Measurements from ENCODE around the gene C16orf95.

C16orf95 gene

DNA sequence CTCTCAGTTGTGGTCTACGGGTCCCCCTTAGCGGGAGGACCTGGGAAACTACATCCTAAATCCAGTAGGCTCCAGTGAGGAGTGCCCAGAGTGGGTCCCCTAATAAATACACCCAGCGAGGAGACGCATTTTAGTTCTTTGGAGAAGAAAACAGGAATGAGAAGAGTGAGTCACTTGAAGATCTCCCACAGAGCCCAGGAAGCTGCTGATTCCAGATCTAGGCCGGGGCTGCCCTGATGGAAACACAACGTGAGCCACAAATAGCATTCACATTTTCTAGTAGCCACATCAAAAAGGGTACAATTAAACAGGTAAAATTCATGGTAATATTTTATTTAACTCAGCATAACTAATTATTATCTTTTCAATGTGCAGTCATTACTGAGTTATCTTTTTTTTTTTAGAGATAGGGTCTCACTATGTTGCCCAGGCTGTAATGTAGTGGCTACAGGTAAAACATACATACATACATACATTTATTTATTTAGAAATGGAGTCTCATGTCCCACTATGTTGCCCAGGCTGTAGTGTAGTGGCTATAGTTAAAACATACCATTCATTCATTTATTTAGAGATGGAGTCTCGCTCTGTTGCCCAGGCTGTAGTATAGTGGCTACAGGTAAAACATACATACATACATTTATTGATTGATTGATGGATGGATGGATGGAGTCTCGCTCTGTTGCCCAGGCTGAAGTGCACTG, 44.9 kb upstream of the C16orf95 start:
- no peak for DNase-seq (ENCODE audit: low read depth)
- TF ChIP-seq, protein P1, sequence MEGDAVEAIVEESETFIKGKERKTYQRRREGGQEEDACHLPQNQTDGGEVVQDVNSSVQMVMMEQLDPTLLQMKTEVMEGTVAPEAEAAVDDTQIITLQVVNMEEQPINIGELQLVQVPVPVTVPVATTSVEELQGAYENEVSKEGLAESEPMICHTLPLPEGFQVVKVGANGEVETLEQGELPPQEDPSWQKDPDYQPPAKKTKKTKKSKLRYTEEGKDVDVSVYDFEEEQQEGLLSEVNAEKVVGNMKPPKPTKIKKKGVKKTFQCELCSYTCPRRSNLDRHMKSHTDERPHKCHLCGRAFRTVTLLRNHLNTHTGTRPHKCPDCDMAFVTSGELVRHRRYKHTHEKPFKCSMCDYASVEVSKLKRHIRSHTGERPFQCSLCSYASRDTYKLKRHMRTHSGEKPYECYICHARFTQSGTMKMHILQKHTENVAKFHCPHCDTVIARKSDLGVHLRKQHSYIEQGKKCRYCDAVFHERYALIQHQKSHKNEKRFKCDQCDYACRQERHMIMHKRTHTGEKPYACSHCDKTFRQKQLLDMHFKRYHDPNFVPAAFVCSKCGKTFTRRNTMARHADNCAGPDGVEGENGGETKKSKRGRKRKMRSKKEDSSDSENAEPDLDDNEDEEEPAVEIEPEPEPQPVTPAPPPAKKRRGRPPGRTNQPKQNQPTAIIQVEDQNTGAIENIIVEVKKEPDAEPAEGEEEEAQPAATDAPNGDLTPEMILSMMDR (conservative IDR thresholded peaks at IDR 0.05; ENCODE audit: control insufficient read depth, insufficient read depth, low read depth, low read length), result no peak
- H3K4me3 ChIP-seq (ENCODE audit: control insufficient read depth, low read depth, low read length), result no peak overlapping the region

DNA sequence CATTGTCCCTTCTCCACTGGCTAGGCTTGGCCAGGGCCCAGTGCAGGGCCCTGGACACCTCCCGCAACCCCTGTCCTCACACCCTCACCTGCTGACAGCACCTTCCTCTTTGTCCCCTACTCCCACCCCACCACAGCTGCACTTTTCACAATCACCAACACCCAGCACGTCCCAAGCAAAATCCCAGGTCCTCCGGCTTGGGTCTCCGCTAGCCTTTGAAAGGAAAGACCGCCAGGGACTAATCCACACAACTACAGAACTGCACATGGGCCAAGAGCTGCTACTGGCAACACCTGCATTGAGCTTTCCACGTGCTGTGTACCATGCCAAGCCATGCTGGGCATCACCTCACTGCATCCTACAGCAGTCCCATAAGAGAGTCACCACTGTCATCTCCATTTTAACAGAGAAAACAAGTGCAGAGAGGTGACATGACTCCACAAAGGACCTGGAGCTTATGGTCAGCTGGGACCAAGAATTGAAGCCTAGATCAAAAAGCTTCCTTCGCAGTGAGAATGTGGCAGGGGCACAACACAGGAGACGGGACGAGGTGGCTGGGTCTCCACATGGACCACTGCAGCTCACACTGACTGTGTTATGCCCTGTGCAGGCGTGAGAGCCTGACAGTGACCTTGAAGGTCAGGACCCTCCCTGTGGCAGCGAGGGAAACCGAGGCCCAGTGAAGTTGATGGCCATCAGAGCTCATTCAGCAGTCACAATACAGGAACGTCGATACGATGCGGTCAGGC, 43.8 kb upstream of the C16orf95 start:
- no peak for DNase-seq (ENCODE audit: low read depth)
- H3K4me3 ChIP-seq (ENCODE audit: control insufficient read depth, low read depth, low read length), result no peak overlapping the region
- TF ChIP-seq, protein P1 (conservative IDR thresholded peaks at IDR 0.05; ENCODE audit: control insufficient read depth, insufficient read depth, low read depth, low read length), result no peak

DNA sequence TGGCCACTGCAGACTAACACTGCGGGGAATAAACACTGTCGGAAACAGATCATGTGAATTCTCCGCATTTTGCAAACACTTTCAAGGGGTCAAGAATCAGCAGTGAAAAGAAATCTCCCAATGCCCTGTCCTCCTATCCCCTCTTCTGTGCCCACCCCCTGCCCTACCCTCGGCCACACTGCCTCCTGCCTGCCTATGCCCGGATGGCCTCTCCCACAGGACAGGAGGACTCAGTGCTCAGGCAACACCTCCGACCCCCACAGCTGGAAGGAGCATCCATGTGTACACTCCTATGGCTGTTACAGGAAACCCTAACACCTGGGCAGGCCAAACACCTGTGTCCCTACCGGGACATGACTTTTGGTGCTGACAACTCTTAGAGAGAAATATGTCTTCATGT, 41.9 kb upstream of the C16orf95 start:
- no peak for DNase-seq (ENCODE audit: low read depth)
- H3K4me3 ChIP-seq (ENCODE audit: control insufficient read depth, low read depth, low read length), result no peak overlapping the region
- TF ChIP-seq, protein P1 (conservative IDR thresholded peaks at IDR 0.05; ENCODE audit: control insufficient read depth, insufficient read depth, low read depth, low read length), result no peak

DNA sequence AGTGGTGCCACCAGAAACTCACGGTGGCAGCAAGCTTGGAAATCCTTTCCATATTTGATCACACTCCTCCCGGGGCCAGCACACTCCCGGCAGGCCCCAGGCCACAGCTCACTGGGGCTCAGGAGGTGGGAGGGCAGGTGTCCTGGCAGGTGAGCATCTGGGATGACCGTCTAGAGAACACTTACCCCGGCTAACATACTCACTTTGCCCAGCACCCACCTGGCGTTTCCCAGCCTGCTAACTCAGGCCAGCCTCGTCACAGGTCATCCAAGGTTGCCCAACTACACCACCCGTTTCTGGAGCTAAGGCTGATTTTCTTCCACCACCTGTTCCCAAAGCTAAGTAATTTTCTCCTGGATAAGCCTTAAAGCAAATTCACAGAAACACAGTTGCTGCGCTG, 41.5 kb upstream of the C16orf95 start:
- TF ChIP-seq, protein P1 (conservative IDR thresholded peaks at IDR 0.05; ENCODE audit: control insufficient read depth, insufficient read depth, low read depth, low read length), result no peak
- no peak overlapping the region for H3K4me3 ChIP-seq (ENCODE audit: control insufficient read depth, low read depth, low read length)
- no peak for DNase-seq (ENCODE audit: low read depth)

DNA sequence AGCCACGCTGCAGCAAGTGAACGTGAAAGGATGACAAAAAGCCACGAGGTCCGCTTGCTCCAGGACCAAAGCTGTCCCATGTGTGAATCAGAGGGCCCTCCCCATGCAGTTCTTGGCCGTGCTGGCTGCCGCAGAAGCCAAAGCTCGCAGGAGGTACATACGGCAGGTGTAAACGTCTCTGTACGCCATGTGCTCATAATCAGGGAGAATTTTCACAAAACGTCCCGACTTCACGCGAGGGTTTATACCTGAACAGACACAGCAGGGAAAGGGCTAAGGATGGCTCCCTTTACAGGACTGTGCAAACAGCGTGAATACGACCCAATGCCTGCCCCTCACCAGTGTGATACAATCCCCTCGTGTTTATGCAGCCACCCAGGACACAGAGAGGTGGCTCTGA, 41.1 kb upstream of the C16orf95 start:
- DNase-seq (ENCODE audit: low read depth), result no peak
- no peak overlapping the region for H3K4me3 ChIP-seq (ENCODE audit: control insufficient read depth, low read depth, low read length)
- TF ChIP-seq, protein P1 (conservative IDR thresholded peaks at IDR 0.05; ENCODE audit: control insufficient read depth, insufficient read depth, low read depth, low read length), result no peak

DNA sequence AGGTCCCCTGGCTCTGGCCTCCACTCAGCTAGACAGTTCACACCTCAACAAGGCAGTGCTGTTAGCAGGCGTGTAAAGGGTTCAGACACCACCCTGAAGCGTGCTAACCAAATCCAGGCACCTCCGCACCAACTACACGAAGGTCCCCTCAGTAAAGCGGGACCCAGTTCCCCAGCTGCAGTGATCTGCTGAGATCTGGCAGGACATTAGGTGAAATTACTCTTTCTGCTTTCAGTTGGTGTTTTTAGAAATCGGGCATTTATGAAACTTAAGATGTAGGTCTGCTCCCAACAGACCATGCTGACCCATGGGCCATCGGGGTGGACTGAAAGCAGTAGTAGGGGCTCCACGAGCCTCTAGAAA, 39.3 kb upstream of the C16orf95 start:
- no peak for DNase-seq (ENCODE audit: low read depth)
- TF ChIP-seq, protein P1 (conservative IDR thresholded peaks at IDR 0.05; ENCODE audit: control insufficient read depth, insufficient read depth, low read depth, low read length), result no peak
- H3K4me3 ChIP-seq (ENCODE audit: control insufficient read depth, low read depth, low read length), result no peak overlapping the region
